K562 (cell line): ENCODE results near the gene COQ3. TPM values are rescaled to one million over a fixed set of nuclear protein-coding genes. Genes with fewer than 3 reads are reported as not detected.

Experiments
- BCOR ChIP-seq: fragments of 450-650 bp; IDR thresholded peaks from 2 replicates; pipeline ENCODE4 v1.6.1; 2016
- CHD4 ChIP-seq: fragments of 200-600 bp; sonication (generic); IDR thresholded peaks from 3 replicates; pipeline ENCODE4 v1.6.1; 2012; ENCODE audit warnings: low read depth, mild to moderate bottlenecking, mixed read lengths, low read length, inconsistent platforms; ENCODE audit not compliant: insufficient read depth, insufficient replicate concordance, poor library complexity, severe bottlenecking
- CREBBP ChIP-seq: IDR thresholded peaks from one replicate; pipeline ENCODE4 v1.6.1; 2012; ENCODE audit warnings: low read depth, mild to moderate bottlenecking, control low read depth, inconsistent platforms, low read length
- E2F3 ChIP-seq: fragments of 250-450 bp; sonication (Bioruptor Pico); IDR thresholded peaks from 2 replicates; pipeline ENCODE4 v1.4.0; 2020; ENCODE audit warnings: mild to moderate bottlenecking
- HDAC6 ChIP-seq: IDR thresholded peaks from 2 replicates; pipeline ENCODE4 v1.6.1; 2012; ENCODE audit warnings: low read depth, mild to moderate bottlenecking, control low read depth, inconsistent platforms, low read length, moderate library complexity
- MECOM ChIP-seq: fragments of 250-450 bp; sonication (Bioruptor Pico); IDR thresholded peaks from 2 replicates; pipeline ENCODE4 v1.8.0; 2022; ENCODE audit warnings: inconsistent platforms
- MEF2D ChIP-seq: conservative IDR thresholded peaks from 2 replicates; pipeline ENCODE4 v1.6.1; 2016; ENCODE audit warnings: low read depth, missing genetic modification characterization, missing compliant biosample characterization
- NFRKB ChIP-seq: fragments of 450-650 bp; IDR thresholded peaks from 2 replicates; pipeline ENCODE4 v1.6.1; 2016; ENCODE audit warnings: low read depth
- RCOR1 ChIP-seq, 2 experiments: IDR thresholded peaks; 2 replicates each; pipeline ENCODE4 v1.6.1; 2012; ENCODE audit warnings: low read depth in 2 of 2, low read length in 2 of 2, borderline replicate concordance in 1 of 2, improper control_type of control experiment in 1 of 2
- SMAD3 ChIP-seq: fragments of 450-650 bp; formaldehyde crosslinking; conservative IDR thresholded peaks from 2 replicates; pipeline ENCODE4 v1.4.0; 2020; ENCODE audit warnings: mild to moderate bottlenecking
- ZEB2 ChIP-seq: fragments of 450-650 bp; IDR thresholded peaks from 2 replicates; pipeline ENCODE4 v1.6.1; 2016
- ZHX1 ChIP-seq: fragments of 150-350 bp; conservative IDR thresholded peaks from 2 replicates; pipeline ENCODE4 v1.6.1; 2014; ENCODE audit warnings: low read length
- ZNF24 ChIP-seq: fragments of 450-650 bp; IDR thresholded peaks from 2 replicates; pipeline ENCODE4 v1.6.1; 2016
- ZNF280A ChIP-seq: fragments of 450-650 bp; IDR thresholded peaks from 2 replicates; pipeline ENCODE4 v1.6.1; 2018; ENCODE audit warnings: mild to moderate bottlenecking, low read depth; ENCODE audit not compliant: partially characterized antibody
- ZNF75A ChIP-seq: fragments of 450-650 bp; formaldehyde crosslinking; IDR thresholded peaks from 2 replicates; pipeline ENCODE4 v1.4.0; 2020; ENCODE audit warnings: mild to moderate bottlenecking
- polyA plus RNA-seq, 8 experiments: library from polyadenylated mRNA; depleted of rRNA in 4 of 8; stranded (reverse) in 5 of 8; unstranded in 3 of 8; fragments of >200 nt; fragmentation: Nextera tagmentation in 2 of 8; fragmentation: Illumina TruSeq in 1 of 8; extraction: Ambion mirVana in 2 of 8; extraction: Trizol in 1 of 8; gene quantifications; 2 replicates each; pipeline versions ENCODE4 v1.2.1 to v1.2.3, GENCODE V29; 2011 to 2014; ENCODE audit warnings: inconsistent platforms in 1 of 8, missing spikeins in 1 of 8
- total RNA-seq, 7 experiments: library from RNA; depleted of rRNA in 6 of 7; stranded (reverse); fragments of >200 nt in 6 of 7; fragmentation: Illumina TruSeq in 2 of 7; extraction: Trizol in 2 of 7; gene quantifications; 2 replicates each; pipeline versions ENCODE4 v1.2.1 to v1.2.3, GENCODE V29; 2011 to 2021; ENCODE audit warnings: low replicate concordance in 1 of 7
- TF ChIP-seq, protein P1 (sequence below): fragments of 450-650 bp; IDR thresholded peaks from 2 replicates; pipeline ENCODE4 v1.6.1; 2016; ENCODE audit warnings: low read depth

The COQ3 gene
- total and polyA plus RNA-seq, 9 of the 15 experiments (the other 6 are each of a cell fraction or from before 2014, with no cell fraction given): 16.9 to 137 (median 33.9) TPM

GRCh38 chr6:99425647-99426450 is 31.9 kb upstream of the COQ3 start (continued):
- TF ChIP-seq, protein P1, sequence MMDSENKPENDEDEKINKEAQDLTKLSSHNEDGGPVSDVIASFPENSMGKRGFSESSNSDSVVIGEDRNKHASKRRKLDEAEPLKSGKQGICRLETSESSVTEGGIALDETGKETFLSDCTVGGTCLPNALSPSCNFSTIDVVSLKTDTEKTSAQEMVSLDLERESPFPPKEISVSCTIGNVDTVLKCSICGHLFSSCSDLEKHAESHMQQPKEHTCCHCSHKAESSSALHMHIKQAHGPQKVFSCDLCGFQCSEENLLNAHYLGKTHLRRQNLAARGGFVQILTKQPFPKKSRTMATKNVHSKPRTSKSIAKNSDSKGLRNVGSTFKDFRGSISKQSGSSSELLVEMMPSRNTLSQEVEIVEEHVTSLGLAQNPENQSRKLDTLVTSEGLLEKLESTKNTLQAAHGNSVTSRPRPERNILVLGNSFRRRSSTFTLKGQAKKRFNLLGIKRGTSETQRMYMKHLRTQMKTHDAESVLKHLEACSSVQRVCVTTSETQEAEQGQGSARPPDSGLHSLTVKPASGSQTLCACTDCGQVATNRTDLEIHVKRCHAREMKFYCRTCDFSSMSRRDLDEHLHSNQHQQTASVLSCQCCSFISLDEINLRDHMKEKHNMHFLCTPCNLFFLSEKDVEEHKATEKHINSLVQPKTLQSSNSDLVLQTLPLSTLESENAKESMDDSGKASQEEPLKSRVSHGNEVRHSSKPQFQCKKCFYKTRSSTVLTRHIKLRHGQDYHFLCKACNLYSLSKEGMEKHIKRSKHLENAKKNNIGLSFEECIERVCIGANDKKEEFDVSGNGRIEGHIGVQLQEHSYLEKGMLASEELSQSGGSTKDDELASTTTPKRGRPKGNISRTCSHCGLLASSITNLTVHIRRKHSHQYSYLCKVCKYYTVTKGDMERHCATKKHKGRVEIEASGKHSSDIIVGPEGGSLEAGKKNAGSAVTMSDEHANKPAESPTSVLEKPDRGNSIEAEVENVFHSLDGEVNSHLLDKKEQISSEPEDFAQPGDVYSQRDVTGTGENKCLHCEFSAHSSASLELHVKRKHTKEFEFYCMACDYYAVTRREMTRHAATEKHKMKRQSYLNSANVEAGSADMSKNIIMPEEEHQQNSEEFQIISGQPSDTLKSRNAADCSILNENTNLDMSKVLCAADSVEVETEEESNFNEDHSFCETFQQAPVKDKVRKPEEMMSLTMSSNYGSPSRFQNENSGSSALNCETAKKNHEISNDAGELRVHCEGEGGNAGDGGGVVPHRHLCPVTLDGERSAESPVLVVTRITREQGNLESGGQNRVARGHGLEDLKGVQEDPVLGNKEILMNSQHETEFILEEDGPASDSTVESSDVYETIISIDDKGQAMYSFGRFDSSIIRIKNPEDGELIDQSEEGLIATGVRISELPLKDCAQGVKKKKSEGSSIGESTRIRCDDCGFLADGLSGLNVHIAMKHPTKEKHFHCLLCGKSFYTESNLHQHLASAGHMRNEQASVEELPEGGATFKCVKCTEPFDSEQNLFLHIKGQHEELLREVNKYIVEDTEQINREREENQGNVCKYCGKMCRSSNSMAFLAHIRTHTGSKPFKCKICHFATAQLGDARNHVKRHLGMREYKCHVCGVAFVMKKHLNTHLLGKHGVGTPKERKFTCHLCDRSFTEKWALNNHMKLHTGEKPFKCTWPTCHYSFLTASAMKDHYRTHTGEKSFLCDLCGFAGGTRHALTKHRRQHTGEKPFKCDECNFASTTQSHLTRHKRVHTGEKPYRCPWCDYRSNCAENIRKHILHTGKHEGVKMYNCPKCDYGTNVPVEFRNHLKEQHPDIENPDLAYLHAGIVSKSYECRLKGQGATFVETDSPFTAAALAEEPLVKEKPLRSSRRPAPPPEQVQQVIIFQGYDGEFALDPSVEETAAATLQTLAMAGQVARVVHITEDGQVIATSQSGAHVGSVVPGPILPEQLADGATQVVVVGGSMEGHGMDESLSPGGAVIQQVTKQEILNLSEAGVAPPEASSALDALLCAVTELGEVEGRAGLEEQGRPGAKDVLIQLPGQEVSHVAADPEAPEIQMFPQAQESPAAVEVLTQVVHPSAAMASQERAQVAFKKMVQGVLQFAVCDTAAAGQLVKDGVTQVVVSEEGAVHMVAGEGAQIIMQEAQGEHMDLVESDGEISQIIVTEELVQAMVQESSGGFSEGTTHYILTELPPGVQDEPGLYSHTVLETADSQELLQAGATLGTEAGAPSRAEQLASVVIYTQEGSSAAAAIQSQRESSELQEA: peak; percentile 94
- TF ChIP-seq RCOR1 (IDR thresholded peaks at IDR 0.05; ENCODE audit: borderline replicate concordance in 1 of 2, low read depth in 2 of 2, low read length in 2 of 2) (peak in 1 of 2 experiments; percentile 56; a peak in 1 of 4 replicates), BCOR (peak; percentile 66; the same call in 1 of the 2 replicates), MEF2D (tag) (0 out of 2 replicates have a peak, but pooled peaks have one; percentile 9), HDAC6 (no peak), NFRKB (peak; percentile 87), ZHX1 (no peak), MECOM (CRISPR knock-in tag) (no peak), ZNF280A (no peak), ZNF75A (CRISPR knock-in tag) (no peak), CHD4 (no peak), SMAD3 (0 out of 2 replicates have a peak, but pooled peaks have one; percentile 20), CREBBP (no peak), ZEB2 (0 out of 2 replicates have a peak, but pooled peaks have one; percentile 34), ZNF24 (0 out of 2 replicates have a peak, but pooled peaks have one; percentile 41), E2F3 (CRISPR knock-in tag) (no peak)
